WTC11 (cell line): ENCODE results near the gene ADGRB3.

ENCODE experiments used
- CREB1 ChIP-seq: sonication (generic); formaldehyde crosslinking; IDR thresholded peaks from 2 replicates; pipeline ENCODE4 v1.8.0; 2023; ENCODE audit warnings: mild to moderate bottlenecking, missing genetic modification reagents
- NR2C2 ChIP-seq: sonication (generic); formaldehyde crosslinking; IDR thresholded peaks from 2 replicates; pipeline ENCODE4 v1.8.0; 2022; ENCODE audit warnings: mild to moderate bottlenecking, missing genetic modification reagents
- RELA ChIP-seq: sonication (generic); formaldehyde crosslinking; IDR thresholded peaks from 2 replicates; pipeline ENCODE4 v1.8.1; 2022; ENCODE audit warnings: missing genetic modification reagents, mild to moderate bottlenecking, borderline replicate concordance
- TF ChIP-seq, protein P1 (sequence below): sonication (generic); formaldehyde crosslinking; IDR thresholded peaks from 2 replicates; pipeline ENCODE4 v1.8.0; 2023; ENCODE audit warnings: missing genetic modification reagents, mild to moderate bottlenecking, borderline replicate concordance

DNA sequence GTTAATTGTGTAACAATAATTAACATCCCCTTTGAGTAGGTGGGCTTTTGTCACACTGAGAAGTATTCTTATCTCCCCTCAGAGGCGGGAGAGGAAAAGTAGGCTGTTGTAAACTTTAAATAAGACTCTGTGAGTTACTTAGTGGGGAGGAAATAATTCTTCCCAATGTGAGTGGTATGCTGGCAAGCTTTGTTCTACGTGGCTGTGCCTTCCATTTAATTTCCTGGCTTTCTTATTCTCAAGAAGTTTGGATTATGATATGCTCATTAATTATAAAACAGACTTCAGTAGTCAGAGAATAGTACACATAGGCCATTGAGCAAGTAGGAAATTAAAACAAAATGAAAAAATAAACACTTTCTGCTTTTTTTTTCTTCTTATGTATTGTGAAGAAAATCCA, 19.1 kb downstream of the ADGRB3 start:
- TF ChIP-seq RELA (CRISPR knock-in tag) (no peak), NR2C2 (CRISPR knock-in tag) (no peak), CREB1 (no peak)
- TF ChIP-seq, protein P1, sequence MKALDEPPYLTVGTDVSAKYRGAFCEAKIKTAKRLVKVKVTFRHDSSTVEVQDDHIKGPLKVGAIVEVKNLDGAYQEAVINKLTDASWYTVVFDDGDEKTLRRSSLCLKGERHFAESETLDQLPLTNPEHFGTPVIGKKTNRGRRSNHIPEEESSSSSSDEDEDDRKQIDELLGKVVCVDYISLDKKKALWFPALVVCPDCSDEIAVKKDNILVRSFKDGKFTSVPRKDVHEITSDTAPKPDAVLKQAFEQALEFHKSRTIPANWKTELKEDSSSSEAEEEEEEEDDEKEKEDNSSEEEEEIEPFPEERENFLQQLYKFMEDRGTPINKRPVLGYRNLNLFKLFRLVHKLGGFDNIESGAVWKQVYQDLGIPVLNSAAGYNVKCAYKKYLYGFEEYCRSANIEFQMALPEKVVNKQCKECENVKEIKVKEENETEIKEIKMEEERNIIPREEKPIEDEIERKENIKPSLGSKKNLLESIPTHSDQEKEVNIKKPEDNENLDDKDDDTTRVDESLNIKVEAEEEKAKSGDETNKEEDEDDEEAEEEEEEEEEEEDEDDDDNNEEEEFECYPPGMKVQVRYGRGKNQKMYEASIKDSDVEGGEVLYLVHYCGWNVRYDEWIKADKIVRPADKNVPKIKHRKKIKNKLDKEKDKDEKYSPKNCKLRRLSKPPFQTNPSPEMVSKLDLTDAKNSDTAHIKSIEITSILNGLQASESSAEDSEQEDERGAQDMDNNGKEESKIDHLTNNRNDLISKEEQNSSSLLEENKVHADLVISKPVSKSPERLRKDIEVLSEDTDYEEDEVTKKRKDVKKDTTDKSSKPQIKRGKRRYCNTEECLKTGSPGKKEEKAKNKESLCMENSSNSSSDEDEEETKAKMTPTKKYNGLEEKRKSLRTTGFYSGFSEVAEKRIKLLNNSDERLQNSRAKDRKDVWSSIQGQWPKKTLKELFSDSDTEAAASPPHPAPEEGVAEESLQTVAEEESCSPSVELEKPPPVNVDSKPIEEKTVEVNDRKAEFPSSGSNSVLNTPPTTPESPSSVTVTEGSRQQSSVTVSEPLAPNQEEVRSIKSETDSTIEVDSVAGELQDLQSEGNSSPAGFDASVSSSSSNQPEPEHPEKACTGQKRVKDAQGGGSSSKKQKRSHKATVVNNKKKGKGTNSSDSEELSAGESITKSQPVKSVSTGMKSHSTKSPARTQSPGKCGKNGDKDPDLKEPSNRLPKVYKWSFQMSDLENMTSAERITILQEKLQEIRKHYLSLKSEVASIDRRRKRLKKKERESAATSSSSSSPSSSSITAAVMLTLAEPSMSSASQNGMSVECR, result no peak
